ENCODE measurements around the gene C3orf18. TPM values are rescaled to one million over a fixed set of nuclear protein-coding genes. Genes with fewer than 3 reads are reported as not detected.

The C3orf18 gene
- polyA plus RNA-seq, 6 donors from 2014 or later = 3.6 to 11.3 (median 6.4) TPM

- ATAC-seq (ENCODE audit: low read depth in 2 of 2) = peak; percentile 47 to 62
- DNase-seq = peak; percentile 53
- Mint-ChIP-seq H3K9me3 (no peaks in the 10 kb centered on the region), H3K4me1 (no peaks in the 10 kb centered on the region), H3K27me3 (peaks cover 15 to 49% (median 32%) of the 10 kb centered on the region in 3 donors), H3K27ac (peak overlapping the region in 2 of 6 donors; percentile 76), H3K36me3 (no peaks in the 10 kb centered on the region), H3K4me3 (no peak overlapping the region)
Observed at GRCh38 chr3:50542177-50543034, 25.1 kb downstream of the C3orf18 start.

GRCh38 chr3:50539356-50540286 is 27.9 kb downstream of the C3orf18 start:
- H3K27ac Mint-ChIP-seq = no peak overlapping the region
- H3K4me3 Mint-ChIP-seq = no peak overlapping the region
- peaks cover 21 to 75% (median 58%) of the 10 kb centered on the region in 3 donors for H3K27me3 Mint-ChIP-seq

GRCh38 chr3:50537421-50538129 is 30.0 kb downstream of the C3orf18 start:
- no peaks in the 10 kb centered on the region for H3K36me3 Mint-ChIP-seq
- no peak overlapping the region for H3K27ac Mint-ChIP-seq
- DNase-seq = no peak
- no peaks in the 10 kb centered on the region for H3K9me3 Mint-ChIP-seq
- H3K27me3 Mint-ChIP-seq = peaks cover 28 to 91% (median 78%) of the 10 kb centered on the region in 3 donors
- no peak for ATAC-seq (ENCODE audit: low read depth in 2 of 2)
- no peaks in the 10 kb centered on the region for H3K4me1 Mint-ChIP-seq
- no peak overlapping the region for H3K4me3 Mint-ChIP-seq

More at GRCh38 chr3:50539356-50540286, 27.9 kb downstream of the C3orf18 start:
- no peaks in the 10 kb centered on the region for H3K4me1 Mint-ChIP-seq
- DNase-seq = no peak
- no peak for ATAC-seq (ENCODE audit: low read depth in 2 of 2)
- no peaks in the 10 kb centered on the region for H3K9me3 Mint-ChIP-seq
- H3K36me3 Mint-ChIP-seq = no peaks in the 10 kb centered on the region

DNA sequence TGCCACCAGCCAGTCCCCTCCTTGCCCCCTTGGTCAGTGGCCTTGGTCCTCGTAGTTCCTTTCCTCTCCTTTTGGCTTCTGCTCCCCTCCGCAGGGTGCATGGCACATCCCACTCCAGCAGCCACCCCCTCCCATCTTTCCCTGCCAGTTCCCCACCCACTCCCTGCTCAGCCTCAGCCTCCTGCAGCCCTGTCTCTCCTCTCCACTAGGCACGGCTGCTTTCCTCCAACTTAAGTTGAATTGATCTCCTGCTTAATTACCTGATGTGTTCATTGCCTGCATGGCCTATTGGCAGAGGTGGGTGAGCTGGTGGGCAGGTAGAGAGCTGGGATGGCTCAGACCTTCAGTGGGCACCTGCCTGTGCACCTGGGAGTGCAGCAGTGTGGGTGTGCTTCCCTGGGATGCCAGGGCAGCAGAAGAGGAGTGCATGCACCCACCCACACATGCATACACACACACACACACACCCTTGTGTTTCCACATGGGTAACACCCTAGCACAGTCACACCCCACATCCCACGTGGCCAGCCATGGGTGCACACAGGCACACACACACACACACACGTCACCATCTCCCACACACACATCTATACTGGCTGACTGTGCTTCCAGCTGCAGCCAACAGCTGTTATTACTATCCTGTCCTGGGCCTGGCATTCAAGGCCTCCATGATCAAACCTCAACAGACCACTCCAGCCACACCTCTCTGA is 30.9 kb downstream of the C3orf18 start:
- Mint-ChIP-seq H3K27ac (no peak overlapping the region), H3K36me3 (no peaks in the 10 kb centered on the region), H3K4me3 (no peak overlapping the region), H3K4me1 (no peaks in the 10 kb centered on the region), H3K9me3 (no peaks in the 10 kb centered on the region), H3K27me3 (peaks cover 31 to 91% (median 82%) of the 10 kb centered on the region in 3 donors)
- DNase-seq (no peak), ATAC-seq (ENCODE audit: low read depth in 2 of 2) (no peak)

GRCh38 chr3:50534681-50535330 is 32.7 kb downstream of the C3orf18 start:
- H3K4me3 Mint-ChIP-seq = peak overlapping the region in 1 of 8 donors; percentile 53
- H3K4me1 Mint-ChIP-seq = no peaks in the 10 kb centered on the region
- H3K9me3 Mint-ChIP-seq = no peaks in the 10 kb centered on the region
- H3K27me3 Mint-ChIP-seq = peaks cover 32 to 84% (median 81%) of the 10 kb centered on the region in 3 donors
- DNase-seq (no peak), ATAC-seq (ENCODE audit: low read depth in 2 of 2) (no peak)
- H3K27ac Mint-ChIP-seq = no peak overlapping the region
- H3K36me3 Mint-ChIP-seq = no peaks in the 10 kb centered on the region

DNA sequence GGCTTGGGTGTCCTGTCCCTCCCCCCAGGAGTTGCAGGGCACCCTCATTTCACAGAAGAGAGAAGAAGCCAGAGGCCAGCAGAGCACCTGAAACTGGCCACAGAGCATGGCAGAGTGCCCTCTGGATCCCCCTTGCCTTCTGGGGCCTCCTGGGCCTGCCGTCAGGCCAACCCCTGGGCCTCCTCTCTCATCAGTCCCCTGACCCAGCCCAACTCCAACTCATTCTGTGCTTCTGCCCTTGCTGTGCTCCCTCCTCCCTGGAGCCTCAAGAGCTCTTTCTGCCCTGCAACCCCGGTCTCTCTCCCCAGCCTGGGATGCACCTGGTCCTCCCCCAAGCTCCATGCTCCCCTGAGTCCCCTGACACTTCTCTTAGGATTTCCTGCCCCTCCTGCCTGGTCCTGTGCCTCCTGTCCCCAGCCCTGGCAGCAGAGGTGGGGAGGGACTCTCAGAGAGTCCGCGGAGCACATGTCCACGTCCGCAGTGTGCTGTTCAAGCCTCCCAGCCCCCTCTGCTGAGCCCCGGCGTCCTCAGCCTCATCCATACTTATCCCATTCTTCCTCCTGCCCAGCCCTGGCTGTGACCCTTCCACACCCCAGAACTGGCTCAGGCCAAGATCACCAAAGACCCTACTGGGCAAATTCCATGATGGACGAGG is 33.6 kb downstream of the C3orf18 start:
- peak overlapping the region in 1 of 6 donors; percentile 10 for H3K27ac Mint-ChIP-seq
- no peak overlapping the region for H3K4me3 Mint-ChIP-seq
- no peaks in the 10 kb centered on the region for H3K4me1 Mint-ChIP-seq
- peaks cover 35 to 85% (median 83%) of the 10 kb centered on the region in 3 donors for H3K27me3 Mint-ChIP-seq
- H3K36me3 Mint-ChIP-seq = no peaks in the 10 kb centered on the region
- DNase-seq (no peak), ATAC-seq (ENCODE audit: low read depth in 2 of 2) (no peak)
- H3K9me3 Mint-ChIP-seq = no peaks in the 10 kb centered on the region

- no peak for DNase-seq
- Mint-ChIP-seq H3K9me3 (no peaks in the 10 kb centered on the region), H3K27ac (peak overlapping the region in 1 of 6 donors; percentile 72), H3K27me3 (peaks cover 29 to 85% (median 83%) of the 10 kb centered on the region in 3 donors), H3K36me3 (no peaks in the 10 kb centered on the region), H3K4me1 (no peaks in the 10 kb centered on the region), H3K4me3 (no peak overlapping the region)
- no peak for ATAC-seq (ENCODE audit: low read depth in 2 of 2)
Observed at GRCh38 chr3:50533316-50533715, 34.2 kb downstream of the C3orf18 start.

DNA sequence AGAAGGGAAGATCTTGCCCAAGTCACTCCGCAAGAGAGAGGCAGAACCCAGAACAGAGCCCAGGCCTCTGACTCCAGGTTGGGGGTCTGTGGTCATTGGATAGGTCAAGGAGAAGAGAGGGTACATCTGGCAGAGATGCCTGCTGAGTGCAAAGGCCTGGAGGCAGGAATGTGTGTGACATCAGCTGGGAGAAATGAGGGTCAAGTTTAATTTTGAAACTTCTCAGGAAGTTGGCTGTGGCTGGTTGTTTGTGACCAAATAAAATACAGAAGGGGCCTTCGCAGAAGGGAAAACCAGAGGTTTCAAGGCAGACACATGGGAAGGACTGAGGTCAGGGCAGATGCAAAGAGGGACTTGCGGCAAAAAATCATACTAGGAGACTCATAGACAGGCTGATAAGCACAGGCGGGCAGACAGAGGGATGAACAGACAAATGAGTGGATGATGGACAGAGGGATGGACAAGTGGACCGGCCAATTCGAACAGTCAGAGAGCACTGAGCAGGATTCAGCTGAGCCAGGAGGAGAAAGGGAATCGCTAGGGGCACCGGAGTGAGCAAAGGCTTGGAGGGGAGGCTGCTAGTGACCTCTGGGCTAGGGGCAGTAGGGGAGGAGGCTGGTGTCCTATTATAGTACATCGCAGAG is 35.4 kb downstream of the C3orf18 start:
- no peaks in the 10 kb centered on the region for H3K4me1 Mint-ChIP-seq
- H3K27me3 Mint-ChIP-seq = peaks cover 32 to 85% (median 81%) of the 10 kb centered on the region in 3 donors
- peak overlapping the region in 1 of 6 donors; percentile 5 for H3K27ac Mint-ChIP-seq
- no peaks in the 10 kb centered on the region for H3K9me3 Mint-ChIP-seq
- DNase-seq (no peak), ATAC-seq (ENCODE audit: low read depth in 2 of 2) (no peak)
- H3K36me3 Mint-ChIP-seq = no peaks in the 10 kb centered on the region
- H3K4me3 Mint-ChIP-seq = no peak overlapping the region

DNA sequence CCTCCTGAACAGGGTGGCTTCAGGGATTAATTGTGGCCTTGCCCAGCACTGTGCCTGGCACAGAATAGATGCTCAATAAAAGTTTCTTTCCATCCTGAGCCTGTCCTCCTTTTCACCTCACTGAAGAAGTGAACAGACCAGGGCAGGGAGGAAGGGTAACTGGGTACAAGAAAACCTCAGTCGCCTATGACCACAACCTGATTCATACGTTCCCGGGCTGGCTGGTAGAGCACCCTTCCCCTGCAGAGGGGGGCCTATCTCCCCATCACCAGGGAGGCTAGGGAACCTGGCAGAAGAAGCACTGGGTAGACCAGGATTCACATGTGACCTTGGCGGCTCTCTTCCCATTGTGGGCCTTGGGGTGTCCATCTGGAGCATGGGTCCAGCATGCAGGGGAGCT is 36.3 kb downstream of the C3orf18 start:
- Mint-ChIP-seq H3K4me1 (no peaks in the 10 kb centered on the region), H3K36me3 (no peaks in the 10 kb centered on the region), H3K27me3 (peaks cover 32 to 80% (median 71%) of the 10 kb centered on the region in 3 donors), H3K4me3 (no peak overlapping the region), H3K27ac (no peak overlapping the region), H3K9me3 (no peaks in the 10 kb centered on the region)
- DNase-seq = no peak
- no peak for ATAC-seq (ENCODE audit: low read depth in 2 of 2)

- Mint-ChIP-seq H3K4me3 (no peak overlapping the region), H3K27ac (peak overlapping the region in 1 of 6 donors; percentile 7), H3K9me3 (no peaks in the 10 kb centered on the region), H3K4me1 (no peaks in the 10 kb centered on the region), H3K36me3 (no peaks in the 10 kb centered on the region), H3K27me3 (peaks cover 26 to 74% (median 62%) of the 10 kb centered on the region in 3 donors)
- no peak for DNase-seq
- no peak for ATAC-seq (ENCODE audit: low read depth in 2 of 2)
Observed at GRCh38 chr3:50530001-50530970, 37.3 kb downstream of the C3orf18 start.

GRCh38 chr3:50525987-50526386 is 41.6 kb downstream of the C3orf18 start:
- peak; percentile 40 to 42 for ATAC-seq (ENCODE audit: low read depth in 2 of 2)
- no peaks in the 10 kb centered on the region for H3K4me1 Mint-ChIP-seq
- DNase-seq = no peak
- no peak overlapping the region for H3K4me3 Mint-ChIP-seq
- H3K27ac Mint-ChIP-seq = no peak overlapping the region
- no peaks in the 10 kb centered on the region for H3K9me3 Mint-ChIP-seq
- H3K27me3 Mint-ChIP-seq = peaks cover 13 to 42% (median 32%) of the 10 kb centered on the region in 3 donors
- no peaks in the 10 kb centered on the region for H3K36me3 Mint-ChIP-seq

All from naive B cell (primary cell).